ENCODE measurements around the gene FAM163B. TPM values are rescaled to one million over a fixed set of nuclear protein-coding genes. Genes with fewer than 3 reads are reported as not detected.

The FAM163B gene
- total RNA-seq, 1 experiment from 2014 or later = 2.0 TPM

DNA sequence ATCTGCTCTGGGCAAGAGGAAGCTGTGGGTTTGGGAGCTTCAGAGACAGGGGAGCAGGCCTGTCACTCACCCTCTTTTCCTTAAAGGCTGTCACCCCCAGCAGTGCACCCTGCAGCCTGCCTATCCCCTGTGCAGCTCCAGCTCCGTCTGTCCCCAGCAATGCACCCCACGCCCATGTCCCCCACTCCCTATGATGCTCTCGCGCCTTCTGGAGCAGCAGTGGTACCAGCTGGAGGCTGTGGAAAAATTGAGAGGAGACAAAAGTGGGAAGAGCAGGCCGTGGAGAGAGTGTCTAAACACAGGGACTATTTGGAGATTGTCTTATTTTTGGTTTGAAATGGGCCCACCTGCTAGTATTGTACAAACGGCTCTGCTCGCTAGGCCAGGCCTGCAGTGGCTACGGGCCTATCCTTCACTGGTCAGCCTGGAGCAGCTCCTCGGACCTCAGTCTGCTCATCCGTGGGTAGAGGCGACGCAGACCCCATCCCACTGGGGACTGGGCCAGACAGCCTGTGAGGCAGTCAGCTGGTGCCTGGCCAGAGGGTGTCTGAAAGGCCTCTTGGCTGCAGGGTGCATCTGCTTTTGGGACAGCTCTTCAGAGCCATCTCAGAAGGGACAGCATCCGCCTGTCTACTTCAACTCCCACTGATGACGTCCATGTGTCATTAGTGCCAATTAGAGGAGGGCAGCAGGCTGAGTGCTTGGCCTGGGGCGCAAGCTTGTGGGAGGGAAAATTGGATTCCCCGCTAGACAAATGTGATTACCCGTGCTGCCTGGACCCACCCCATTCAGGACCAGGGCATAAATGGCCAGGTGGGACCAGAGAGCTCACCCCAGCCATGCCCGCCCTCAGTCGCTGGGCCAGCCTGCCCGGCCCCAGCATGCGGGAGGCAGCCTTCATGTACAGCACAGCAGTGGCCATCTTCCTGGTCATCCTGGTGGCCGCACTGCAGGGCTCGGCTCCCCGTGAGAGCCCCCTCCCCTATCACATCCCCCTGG is 26.6 kb upstream of the FAM163B start, which contains the start of gene DBH (continued):
- TF ChIP-seq, protein P1, sequence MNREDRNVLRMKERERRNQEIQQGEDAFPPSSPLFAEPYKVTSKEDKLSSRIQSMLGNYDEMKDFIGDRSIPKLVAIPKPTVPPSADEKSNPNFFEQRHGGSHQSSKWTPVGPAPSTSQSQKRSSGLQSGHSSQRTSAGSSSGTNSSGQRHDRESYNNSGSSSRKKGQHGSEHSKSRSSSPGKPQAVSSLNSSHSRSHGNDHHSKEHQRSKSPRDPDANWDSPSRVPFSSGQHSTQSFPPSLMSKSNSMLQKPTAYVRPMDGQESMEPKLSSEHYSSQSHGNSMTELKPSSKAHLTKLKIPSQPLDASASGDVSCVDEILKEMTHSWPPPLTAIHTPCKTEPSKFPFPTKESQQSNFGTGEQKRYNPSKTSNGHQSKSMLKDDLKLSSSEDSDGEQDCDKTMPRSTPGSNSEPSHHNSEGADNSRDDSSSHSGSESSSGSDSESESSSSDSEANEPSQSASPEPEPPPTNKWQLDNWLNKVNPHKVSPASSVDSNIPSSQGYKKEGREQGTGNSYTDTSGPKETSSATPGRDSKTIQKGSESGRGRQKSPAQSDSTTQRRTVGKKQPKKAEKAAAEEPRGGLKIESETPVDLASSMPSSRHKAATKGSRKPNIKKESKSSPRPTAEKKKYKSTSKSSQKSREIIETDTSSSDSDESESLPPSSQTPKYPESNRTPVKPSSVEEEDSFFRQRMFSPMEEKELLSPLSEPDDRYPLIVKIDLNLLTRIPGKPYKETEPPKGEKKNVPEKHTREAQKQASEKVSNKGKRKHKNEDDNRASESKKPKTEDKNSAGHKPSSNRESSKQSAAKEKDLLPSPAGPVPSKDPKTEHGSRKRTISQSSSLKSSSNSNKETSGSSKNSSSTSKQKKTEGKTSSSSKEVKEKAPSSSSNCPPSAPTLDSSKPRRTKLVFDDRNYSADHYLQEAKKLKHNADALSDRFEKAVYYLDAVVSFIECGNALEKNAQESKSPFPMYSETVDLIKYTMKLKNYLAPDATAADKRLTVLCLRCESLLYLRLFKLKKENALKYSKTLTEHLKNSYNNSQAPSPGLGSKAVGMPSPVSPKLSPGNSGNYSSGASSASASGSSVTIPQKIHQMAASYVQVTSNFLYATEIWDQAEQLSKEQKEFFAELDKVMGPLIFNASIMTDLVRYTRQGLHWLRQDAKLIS (CRISPR knock-in tag; IDR thresholded peaks at IDR 0.05; ENCODE audit: borderline replicate concordance) = no peak

DNA sequence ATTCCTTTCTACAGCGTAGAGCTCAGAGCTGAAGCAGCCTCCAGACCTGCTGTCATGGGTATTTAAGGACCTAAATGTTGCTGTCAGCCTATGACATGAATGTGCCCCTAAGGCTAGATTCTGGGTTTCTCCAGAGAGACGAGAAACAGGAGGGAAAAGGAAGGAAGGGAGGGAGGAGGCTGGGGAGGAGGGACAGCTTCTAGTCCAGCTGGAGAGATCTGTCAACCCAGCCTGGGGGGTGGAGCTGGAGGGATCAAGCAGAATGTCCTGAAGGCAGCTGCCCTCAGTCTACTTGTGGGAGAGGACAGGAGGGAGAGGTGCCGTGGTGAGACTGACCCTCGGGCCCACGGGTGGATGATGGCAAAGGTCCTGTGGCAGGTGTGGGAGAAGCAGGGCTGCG is 25.9 kb upstream of the FAM163B start:
- TF ChIP-seq SOX15 (CRISPR knock-in tag; IDR thresholded peaks at IDR 0.05) (no peak), ZNF263 (CRISPR knock-in tag; IDR thresholded peaks at IDR 0.05; ENCODE audit: low read depth) (peak; percentile 70; the same call in 1 of the 2 replicates), ZNF671 (CRISPR knock-in tag; IDR thresholded peaks at IDR 0.05) (no peak), ELF4 (CRISPR knock-in tag; IDR thresholded peaks at IDR 0.05; ENCODE audit: low read depth) (no peak), MYBL2 (CRISPR knock-in tag; IDR thresholded peaks at IDR 0.05) (no peak)
- TF ChIP-seq, protein P2, sequence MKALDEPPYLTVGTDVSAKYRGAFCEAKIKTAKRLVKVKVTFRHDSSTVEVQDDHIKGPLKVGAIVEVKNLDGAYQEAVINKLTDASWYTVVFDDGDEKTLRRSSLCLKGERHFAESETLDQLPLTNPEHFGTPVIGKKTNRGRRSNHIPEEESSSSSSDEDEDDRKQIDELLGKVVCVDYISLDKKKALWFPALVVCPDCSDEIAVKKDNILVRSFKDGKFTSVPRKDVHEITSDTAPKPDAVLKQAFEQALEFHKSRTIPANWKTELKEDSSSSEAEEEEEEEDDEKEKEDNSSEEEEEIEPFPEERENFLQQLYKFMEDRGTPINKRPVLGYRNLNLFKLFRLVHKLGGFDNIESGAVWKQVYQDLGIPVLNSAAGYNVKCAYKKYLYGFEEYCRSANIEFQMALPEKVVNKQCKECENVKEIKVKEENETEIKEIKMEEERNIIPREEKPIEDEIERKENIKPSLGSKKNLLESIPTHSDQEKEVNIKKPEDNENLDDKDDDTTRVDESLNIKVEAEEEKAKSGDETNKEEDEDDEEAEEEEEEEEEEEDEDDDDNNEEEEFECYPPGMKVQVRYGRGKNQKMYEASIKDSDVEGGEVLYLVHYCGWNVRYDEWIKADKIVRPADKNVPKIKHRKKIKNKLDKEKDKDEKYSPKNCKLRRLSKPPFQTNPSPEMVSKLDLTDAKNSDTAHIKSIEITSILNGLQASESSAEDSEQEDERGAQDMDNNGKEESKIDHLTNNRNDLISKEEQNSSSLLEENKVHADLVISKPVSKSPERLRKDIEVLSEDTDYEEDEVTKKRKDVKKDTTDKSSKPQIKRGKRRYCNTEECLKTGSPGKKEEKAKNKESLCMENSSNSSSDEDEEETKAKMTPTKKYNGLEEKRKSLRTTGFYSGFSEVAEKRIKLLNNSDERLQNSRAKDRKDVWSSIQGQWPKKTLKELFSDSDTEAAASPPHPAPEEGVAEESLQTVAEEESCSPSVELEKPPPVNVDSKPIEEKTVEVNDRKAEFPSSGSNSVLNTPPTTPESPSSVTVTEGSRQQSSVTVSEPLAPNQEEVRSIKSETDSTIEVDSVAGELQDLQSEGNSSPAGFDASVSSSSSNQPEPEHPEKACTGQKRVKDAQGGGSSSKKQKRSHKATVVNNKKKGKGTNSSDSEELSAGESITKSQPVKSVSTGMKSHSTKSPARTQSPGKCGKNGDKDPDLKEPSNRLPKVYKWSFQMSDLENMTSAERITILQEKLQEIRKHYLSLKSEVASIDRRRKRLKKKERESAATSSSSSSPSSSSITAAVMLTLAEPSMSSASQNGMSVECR (CRISPR knock-in tag; IDR thresholded peaks at IDR 0.05; ENCODE audit: borderline replicate concordance) = no peak
- H3K4me3 Mint-ChIP-seq = no peak overlapping the region
- CTCF ChIA-PET = interaction anchor here (1.2 to 1.6 kb wide), 3 partner anchors 46 to 108 kb away, joined by 3 to 4 read pairs (median 3); no protein-coding TSS in a partner anchor
- no peaks in the 10 kb centered on the region for H3K36me3 Mint-ChIP-seq
- H3K27ac Mint-ChIP-seq = peak overlapping the region; percentile 9; the same call in 1 of the 2 replicates
- POLR2A ChIA-PET = no interaction called here
- no peaks in the 10 kb centered on the region for H3K27me3 Mint-ChIP-seq (ENCODE audit: low read depth)
- H3K9me3 Mint-ChIP-seq = no peaks in the 10 kb centered on the region
- H3K4me1 Mint-ChIP-seq = peaks cover 37% of the 10 kb centered on the region
- DNase-seq (ENCODE audit: low spot score) (no peak), ATAC-seq (no peak)

DNA sequence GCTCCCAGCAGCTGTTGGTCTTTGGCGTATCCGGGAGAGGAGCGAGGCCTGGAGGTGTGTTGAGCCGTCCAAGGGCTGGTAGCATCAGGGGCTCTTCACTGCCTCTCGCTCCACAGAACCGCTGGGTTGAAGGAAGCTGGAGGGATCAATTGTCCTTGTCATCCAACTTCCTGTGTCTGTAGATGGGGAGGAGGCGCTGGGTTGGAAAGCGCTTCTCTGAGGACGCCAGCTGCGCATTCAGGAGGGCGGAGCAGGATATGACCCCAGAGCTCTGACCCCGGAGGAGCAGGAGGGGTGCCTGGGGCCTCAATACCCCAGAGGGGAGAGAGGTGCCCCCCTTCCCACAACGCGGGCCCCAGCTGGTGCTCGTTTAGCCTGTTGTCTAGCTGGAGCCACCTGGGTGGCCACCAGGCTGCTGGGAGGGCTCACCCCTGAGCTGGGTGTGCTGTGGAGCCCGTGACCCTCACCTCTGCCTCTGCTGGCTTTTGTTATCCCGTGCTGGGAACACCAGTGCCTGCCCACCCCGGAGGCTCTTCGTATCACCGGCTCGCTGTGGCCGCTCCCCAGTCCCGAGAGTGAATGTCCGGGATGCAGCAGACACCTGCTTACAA is 25.0 kb upstream of the FAM163B start:
- ChIA-PET CTCF (interaction anchor here (0.7 to 1.6 kb wide), 9 partner anchors 14 to 109 kb away, joined by 3 to 4 read pairs (median 3); partner anchors contain the start of gene FAM163B), POLR2A (no interaction called here)
- no peaks in the 10 kb centered on the region for H3K27me3 Mint-ChIP-seq (ENCODE audit: low read depth)
- H3K27ac Mint-ChIP-seq = peak overlapping the region; percentile 65; the same call in 1 of the 2 replicates
- no peak for TF ChIP-seq PRRX2 (CRISPR knock-in tag; IDR thresholded peaks at IDR 0.05)
- TF ChIP-seq ZNF423 (CRISPR knock-in tag; IDR thresholded peaks at IDR 0.05) = peak; percentile 12; the same call in 1 of the 2 replicates
- DNase-seq (ENCODE audit: low spot score) (no peak), ATAC-seq (peak; percentile 28)
- no peaks in the 10 kb centered on the region for H3K9me3 Mint-ChIP-seq
- no peaks in the 10 kb centered on the region for H3K36me3 Mint-ChIP-seq
- no peak overlapping the region for H3K4me3 Mint-ChIP-seq
- H3K4me1 Mint-ChIP-seq = peaks cover 37% of the 10 kb centered on the region

All from WTC11 (cell line).